A673 (cell line): ENCODE results near the gene SORCS1. TPM values are rescaled to one million over a fixed set of nuclear protein-coding genes. Genes with fewer than 3 reads are reported as not detected.

Experiments used
- BruUV-seq: library from RNA; stranded (reverse); fragments of 400-500 nt; replicated peaks from 2 replicates; lab custom pipeline; 2021; lab: Mats Ljungman, UMichigan
- CTCF ChIA-PET: fragments of 300-600 bp; sonication (Branson Sonifier 250); formaldehyde crosslinking; loops from one replicate; lab custom pipeline; 2022; ENCODE audit warnings: antibody characterized with exemption; lab: Charles Lee
- POLR2A ChIA-PET: fragments of 300-600 bp; sonication (Branson Sonifier 250); formaldehyde crosslinking; loops from one replicate; lab custom pipeline; 2022; ENCODE audit warnings: antibody characterized with exemption; ENCODE audit not compliant: low non-redundant PET; lab: Charles Lee
- DNase-seq: peaks from one replicate; pipeline ENCODE4 v3.0.0-alpha.2; 2015; ENCODE audit warnings: low spot score
- H3K27ac ChIP-seq: fragments of 200-600 bp; sonication (generic); 2 replicates; pipeline ENCODE4 v1.5.1; 2016; ENCODE audit warnings: mixed run types, low read depth, mild to moderate bottlenecking, mixed read lengths, antibody characterized with exemption, low read length; ENCODE audit not compliant: poor library complexity, severe bottlenecking
- H3K27me3 ChIP-seq: fragments of 200-600 bp; sonication (generic); replicated peaks from 2 replicates; pipeline ENCODE4 v1.6.1; 2017; ENCODE audit warnings: mixed run types, low read depth, mild to moderate bottlenecking, mixed read lengths, antibody characterized with exemption, low read length; ENCODE audit not compliant: insufficient read depth, poor library complexity
- H3K36me3 ChIP-seq: fragments of 200-600 bp; sonication (generic); 2 replicates; pipeline ENCODE4 v1.6.1; 2016; ENCODE audit warnings: mixed run types, mild to moderate bottlenecking, mixed read lengths, antibody characterized with exemption, low read length; ENCODE audit not compliant: insufficient read depth, poor library complexity, severe bottlenecking
- H3K4me1 ChIP-seq: fragments of 200-600 bp; sonication (generic); 2 replicates; pipeline ENCODE4 v1.6.1; 2017; ENCODE audit warnings: mixed run types, mild to moderate bottlenecking, mixed read lengths, antibody characterized with exemption, low read length; ENCODE audit not compliant: insufficient read depth, poor library complexity, severe bottlenecking
- H3K4me3 ChIP-seq: fragments of 200-600 bp; sonication (generic); 2 replicates; pipeline ENCODE4 v1.5.1; 2016; ENCODE audit warnings: low read depth, mixed run types, mild to moderate bottlenecking, mixed read lengths, low read length; ENCODE audit not compliant: poor library complexity, severe bottlenecking
- H3K9me3 ChIP-seq: fragments of 200-600 bp; sonication (generic); 2 replicates; pipeline ENCODE4 v1.6.1; 2016; ENCODE audit warnings: mixed run types, low read depth, mild to moderate bottlenecking, mixed read lengths, antibody characterized with exemption, low read length; ENCODE audit not compliant: poor library complexity, severe bottlenecking
- CTCF ChIP-seq: fragments of 300-800, 200-600 bp; sonication (generic); conservative IDR thresholded peaks from 2 replicates; pipeline ENCODE4 v1.5.1; 2017; ENCODE audit warnings: low read depth, mild to moderate bottlenecking, antibody characterized with exemption, low read length, moderate library complexity, mixed read lengths
- EZH2 ChIP-seq: fragments of 200-600 bp; sonication (generic); IDR thresholded peaks from 2 replicates; pipeline ENCODE4 v1.6.1; 2017; ENCODE audit warnings: borderline replicate concordance, low read depth, mild to moderate bottlenecking, mixed read lengths, antibody characterized with exemption, low read length; ENCODE audit not compliant: poor library complexity, severe bottlenecking
- intact Hi-C: fragments of 100-400 bp; cut with micrococcal nuclease; formaldehyde crosslinking; loops from one replicate; pipeline ENCODE4 v1.10.0; 2022; ENCODE audit not compliant: unreplicated experiment
- total RNA-seq: library from RNA; stranded (reverse); gene quantifications from 2 replicates; pipeline ENCODE4 v1.2.3, GENCODE V29; 2021

Gene SORCS1
- total RNA-seq, 1 experiment from 2014 or later = 0.34 TPM

- intact Hi-C loops = no loop called here
- TF ChIP-seq CTCF (no peak), EZH2 (no peak)
- ChIA-PET CTCF (no interaction called here), POLR2A (no interaction called here)
- H3K27ac ChIP-seq = no peak overlapping the region
- peaks cover 17% of the 10 kb centered on the region for H3K4me1 ChIP-seq
- peaks cover 2% of the 10 kb centered on the region for H3K36me3 ChIP-seq
- no peaks in the 10 kb centered on the region for H3K9me3 ChIP-seq
- BruUV-seq = no TSS peak
- no peak overlapping the region for H3K4me3 ChIP-seq
- no peaks in the 10 kb centered on the region for H3K27me3 ChIP-seq
- no peak for DNase-seq
Observed at GRCh38 chr10:106534441-106534840, 630.1 kb downstream of the SORCS1 start.

GRCh38 chr10:106528702-106529101 is 635.8 kb downstream of the SORCS1 start:
- Histone ChIP-seq H3K27ac (no peak overlapping the region), H3K9me3 (no peaks in the 10 kb centered on the region), H3K27me3 (no peaks in the 10 kb centered on the region), H3K4me3 (no peak overlapping the region), H3K36me3 (peaks cover 2% of the 10 kb centered on the region), H3K4me1 (peaks cover 25% of the 10 kb centered on the region)
- DNase-seq = no peak
- no TSS peak for BruUV-seq
- intact Hi-C loops = no loop called here
- CTCF ChIA-PET = no interaction called here
- TF ChIP-seq EZH2 (no peak), CTCF (no peak)
- POLR2A ChIA-PET = no interaction called here

GRCh38 chr10:106525835-106526234 is 638.7 kb downstream of the SORCS1 start:
- no TSS peak for BruUV-seq
- POLR2A ChIA-PET = no interaction called here

More at GRCh38 chr10:106525835-106526234, 638.7 kb downstream of the SORCS1 start:
- Histone ChIP-seq H3K36me3 (no peaks in the 10 kb centered on the region), H3K4me3 (no peak overlapping the region), H3K9me3 (no peaks in the 10 kb centered on the region), H3K27me3 (no peaks in the 10 kb centered on the region), H3K4me1 (peaks cover 25% of the 10 kb centered on the region), H3K27ac (peak overlapping the region; percentile 83)
- CTCF ChIA-PET = interaction anchor here (0.7 kb wide), 1 partner anchor 46 kb away, joined by 3 read pairs; no protein-coding TSS in a partner anchor
- TF ChIP-seq CTCF = no peak
- intact Hi-C loops = no loop called here
- DNase-seq = peak; percentile 94
